Measurements from ENCODE around the gene ADGRB3. TPM values are rescaled to one million over a fixed set of nuclear protein-coding genes. Genes with fewer than 3 reads are reported as not detected.
"Not testable (repeated sequence)": the region's sequence is repeated elsewhere in the genome, so short reads cannot be mapped to it uniquely, and the experiment has no call there.

Gene ADGRB3
- total RNA-seq, 1 donor from 2014 or later: 1.5 TPM

DNA sequence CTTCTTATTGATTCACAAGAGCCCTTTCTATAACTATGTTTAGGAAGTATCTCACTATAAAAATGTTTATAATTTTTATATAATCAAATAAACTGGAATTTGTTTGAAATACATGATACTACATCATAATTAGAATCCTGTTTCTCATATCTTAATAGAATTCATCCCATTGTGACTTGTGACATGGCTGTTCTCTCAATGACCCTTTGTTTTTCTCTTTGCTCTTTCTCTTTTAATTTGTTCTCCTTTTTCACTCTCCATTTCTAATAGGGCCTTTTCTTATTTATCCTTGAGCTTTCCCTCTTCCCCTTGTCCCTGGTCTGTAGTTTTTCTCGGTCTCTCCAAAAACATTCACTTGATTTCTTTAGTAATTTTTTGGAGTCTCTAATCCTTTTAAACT lies 111.3 kb downstream of the ADGRB3 start:
- no peak for DNase-seq
- Histone ChIP-seq H3K27ac (replicated peaks) (no peak overlapping the region), H3K27me3 (ENCODE audit: low read depth) (no peaks in the 10 kb centered on the region), H3K36me3 (no peaks in the 10 kb centered on the region), H3K4me3 (no peak overlapping the region), H3K4me1 (no peaks in the 10 kb centered on the region), H3K9me3 (replicated peaks) (peaks cover 6% of the 10 kb centered on the region)
- intact Hi-C loops (cut with micrococcal nuclease): no loop called here
- TF ChIP-seq, protein P1, sequence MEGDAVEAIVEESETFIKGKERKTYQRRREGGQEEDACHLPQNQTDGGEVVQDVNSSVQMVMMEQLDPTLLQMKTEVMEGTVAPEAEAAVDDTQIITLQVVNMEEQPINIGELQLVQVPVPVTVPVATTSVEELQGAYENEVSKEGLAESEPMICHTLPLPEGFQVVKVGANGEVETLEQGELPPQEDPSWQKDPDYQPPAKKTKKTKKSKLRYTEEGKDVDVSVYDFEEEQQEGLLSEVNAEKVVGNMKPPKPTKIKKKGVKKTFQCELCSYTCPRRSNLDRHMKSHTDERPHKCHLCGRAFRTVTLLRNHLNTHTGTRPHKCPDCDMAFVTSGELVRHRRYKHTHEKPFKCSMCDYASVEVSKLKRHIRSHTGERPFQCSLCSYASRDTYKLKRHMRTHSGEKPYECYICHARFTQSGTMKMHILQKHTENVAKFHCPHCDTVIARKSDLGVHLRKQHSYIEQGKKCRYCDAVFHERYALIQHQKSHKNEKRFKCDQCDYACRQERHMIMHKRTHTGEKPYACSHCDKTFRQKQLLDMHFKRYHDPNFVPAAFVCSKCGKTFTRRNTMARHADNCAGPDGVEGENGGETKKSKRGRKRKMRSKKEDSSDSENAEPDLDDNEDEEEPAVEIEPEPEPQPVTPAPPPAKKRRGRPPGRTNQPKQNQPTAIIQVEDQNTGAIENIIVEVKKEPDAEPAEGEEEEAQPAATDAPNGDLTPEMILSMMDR (IDR thresholded peaks at IDR 0.05; ENCODE audit: borderline replicate concordance): no peak

DNA sequence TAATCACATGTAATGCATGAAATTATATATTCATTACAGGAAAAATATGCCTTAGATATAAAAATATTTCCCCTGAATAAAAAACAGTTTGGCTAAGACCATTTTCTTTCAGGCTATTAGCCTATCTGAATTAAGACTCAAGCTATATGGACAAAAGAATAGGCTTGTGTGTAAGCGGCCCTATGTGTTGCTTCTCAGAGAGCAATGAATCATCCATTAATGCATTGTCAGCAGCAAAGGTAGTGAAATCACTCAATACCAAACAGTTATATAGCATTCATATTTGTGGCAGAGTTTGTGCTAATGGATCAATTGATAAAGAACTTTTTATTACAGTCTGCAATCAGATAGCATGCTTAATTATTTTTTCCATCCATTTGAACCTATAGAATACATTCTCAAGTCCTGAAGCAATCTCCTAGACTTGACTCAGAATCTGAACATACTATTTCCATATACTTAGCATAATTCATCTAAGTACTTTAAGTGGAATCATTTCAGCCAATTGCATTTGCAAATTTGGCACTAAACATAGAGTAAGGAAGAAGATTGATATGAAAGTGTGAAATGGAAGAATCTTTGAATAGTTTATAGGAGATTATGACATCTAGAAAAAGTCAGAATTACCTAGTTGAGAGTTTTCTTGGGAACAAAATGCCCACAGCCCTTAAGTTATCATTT lies 112.2 kb downstream of the ADGRB3 start:
- Histone ChIP-seq H3K9me3 (replicated peaks) (peaks cover 5% of the 10 kb centered on the region), H3K36me3 (no peaks in the 10 kb centered on the region), H3K4me3 (no peak overlapping the region), H3K4me1 (no peaks in the 10 kb centered on the region), H3K27me3 (ENCODE audit: low read depth) (no peaks in the 10 kb centered on the region), H3K27ac (replicated peaks) (no peak overlapping the region)
- intact Hi-C loops (cut with micrococcal nuclease): no loop called here
- TF ChIP-seq, protein P1 (IDR thresholded peaks at IDR 0.05; ENCODE audit: borderline replicate concordance): no peak
- DNase-seq: no peak

DNA sequence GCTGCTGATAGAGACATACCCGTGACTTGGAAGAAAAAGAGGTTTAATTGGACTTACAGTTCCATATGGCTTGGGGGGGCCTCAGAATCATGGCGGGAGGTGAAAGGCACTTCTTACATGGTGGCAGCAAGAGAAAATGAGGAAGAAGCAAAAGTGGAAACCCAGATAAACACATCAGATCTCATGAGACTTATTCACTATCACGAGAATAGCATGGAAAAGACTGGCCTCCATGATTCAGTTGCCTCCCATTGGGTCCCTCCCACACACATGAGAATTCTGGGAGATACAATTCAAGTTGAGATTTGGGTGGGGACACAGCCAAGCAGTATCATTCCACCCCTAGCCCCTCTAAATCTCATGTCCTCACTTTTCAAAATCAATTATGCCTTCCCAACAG lies 112.8 kb downstream of the ADGRB3 start:
- H3K4me1 ChIP-seq; H3K4me3 ChIP-seq; H3K27ac ChIP-seq (replicated peaks); DNase-seq; H3K27me3 ChIP-seq (ENCODE audit: low read depth); intact Hi-C loops (cut with micrococcal nuclease); H3K36me3 ChIP-seq; H3K9me3 ChIP-seq (replicated peaks): not testable (repeated sequence)

DNA sequence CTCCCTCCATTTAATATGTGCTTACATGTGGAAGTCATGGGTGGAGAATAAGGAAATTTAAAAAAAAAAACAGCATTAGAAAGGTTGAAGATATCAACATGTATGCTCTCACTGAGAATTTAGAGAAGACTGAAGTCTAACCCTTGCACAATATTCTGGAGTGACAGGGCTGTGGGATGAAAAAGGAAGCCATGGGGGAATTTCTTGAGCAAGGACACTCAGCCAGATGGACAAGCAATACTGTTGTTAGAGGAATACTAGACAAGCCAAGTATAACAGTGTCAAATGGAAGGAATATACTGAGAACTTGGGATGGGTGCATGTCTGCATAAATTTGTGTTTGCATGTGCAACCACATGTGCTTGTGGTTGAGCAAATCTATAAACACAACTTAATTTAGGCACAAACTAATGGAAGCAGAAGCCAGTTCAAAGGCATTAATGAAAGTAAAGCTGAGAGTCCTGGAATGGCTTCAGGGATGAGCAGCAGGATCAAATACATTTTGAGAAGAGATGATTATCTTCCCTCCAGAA lies 119.7 kb downstream of the ADGRB3 start:
- Histone ChIP-seq H3K27me3 (ENCODE audit: low read depth) (no peaks in the 10 kb centered on the region), H3K36me3 (no peaks in the 10 kb centered on the region), H3K4me3 (no peak overlapping the region), H3K4me1 (peaks cover 9% of the 10 kb centered on the region), H3K27ac (replicated peaks) (peak overlapping the region; percentile 16), H3K9me3 (replicated peaks) (no peaks in the 10 kb centered on the region)
- DNase-seq: no peak
- TF ChIP-seq, protein P1 (IDR thresholded peaks at IDR 0.05; ENCODE audit: borderline replicate concordance): no peak
- intact Hi-C loops (cut with micrococcal nuclease): no loop called here

DNA sequence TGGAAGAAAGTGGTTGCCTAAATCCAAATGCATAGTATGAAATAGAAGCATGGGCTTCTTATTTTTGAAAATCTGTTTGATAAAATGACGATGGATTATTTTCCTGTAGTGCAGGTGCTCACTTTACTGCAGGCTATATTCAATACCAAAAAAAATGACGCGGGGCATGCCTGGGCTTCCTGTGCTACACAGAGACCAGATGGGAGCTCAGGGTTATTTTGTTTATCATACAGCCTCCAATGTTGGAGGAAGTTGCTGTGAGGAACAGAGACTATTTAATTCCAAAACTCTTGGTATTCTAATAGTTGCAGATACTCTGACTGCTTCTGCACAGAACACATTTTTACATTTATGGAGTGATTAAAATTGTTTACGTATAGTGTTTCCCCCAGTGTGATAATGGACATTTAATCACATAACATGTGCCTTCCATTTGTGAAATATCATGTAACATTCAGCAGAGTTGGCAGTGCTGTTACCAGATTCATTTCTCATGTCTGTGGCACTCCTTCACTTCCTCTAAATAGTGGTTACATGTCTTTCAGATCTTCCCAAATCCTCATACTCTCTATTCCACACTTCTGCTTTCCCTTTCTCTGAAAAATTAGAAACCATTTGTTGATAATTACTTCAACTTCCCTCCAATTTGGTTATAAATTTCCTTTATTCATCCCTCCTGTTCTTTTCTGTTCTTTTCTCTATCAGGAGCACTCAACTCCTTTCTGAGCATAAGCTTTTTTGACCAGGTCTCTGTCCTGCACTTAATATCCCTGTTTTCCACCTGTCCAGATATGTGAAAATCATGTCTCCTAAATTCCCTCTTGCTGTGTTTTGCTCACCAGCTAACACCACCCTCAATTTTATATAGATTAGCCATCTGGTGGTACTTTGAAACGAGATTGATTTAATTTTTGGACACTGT lies 121.6 kb downstream of the ADGRB3 start:
- Histone ChIP-seq H3K36me3 (no peaks in the 10 kb centered on the region), H3K27me3 (ENCODE audit: low read depth) (no peaks in the 10 kb centered on the region), H3K9me3 (replicated peaks) (no peaks in the 10 kb centered on the region), H3K4me3 (no peak overlapping the region), H3K4me1 (peaks cover 9% of the 10 kb centered on the region), H3K27ac (replicated peaks) (peak overlapping the region; percentile 28)
- intact Hi-C loops (cut with micrococcal nuclease): no loop called here
- TF ChIP-seq, protein P1 (IDR thresholded peaks at IDR 0.05; ENCODE audit: borderline replicate concordance): no peak
- DNase-seq: no peak
